Neural cell (in vitro differentiated cells): ENCODE measurements around the gene HIPK2.

ENCODE experiments used
- POLR2AphosphoS5 ChIP-seq: IDR thresholded peaks from 2 replicates; pipeline ENCODE4 v1.6.1; 2012
- SMC3 ChIP-seq: fragments of 450-650 bp; conservative IDR thresholded peaks from 2 replicates; pipeline ENCODE4 v1.6.1; 2014; ENCODE audit warnings: antibody characterized with exemption, mild to moderate bottlenecking, moderate library complexity; ENCODE audit not compliant: poor library complexity
- TF ChIP-seq, protein P1 (sequence below): fragments of 450-650 bp; IDR thresholded peaks from 2 replicates; pipeline ENCODE4 v1.5.1; 2014; ENCODE audit warnings: antibody characterized with exemption, mild to moderate bottlenecking, moderate library complexity; ENCODE audit not compliant: poor library complexity, severe bottlenecking

DNA sequence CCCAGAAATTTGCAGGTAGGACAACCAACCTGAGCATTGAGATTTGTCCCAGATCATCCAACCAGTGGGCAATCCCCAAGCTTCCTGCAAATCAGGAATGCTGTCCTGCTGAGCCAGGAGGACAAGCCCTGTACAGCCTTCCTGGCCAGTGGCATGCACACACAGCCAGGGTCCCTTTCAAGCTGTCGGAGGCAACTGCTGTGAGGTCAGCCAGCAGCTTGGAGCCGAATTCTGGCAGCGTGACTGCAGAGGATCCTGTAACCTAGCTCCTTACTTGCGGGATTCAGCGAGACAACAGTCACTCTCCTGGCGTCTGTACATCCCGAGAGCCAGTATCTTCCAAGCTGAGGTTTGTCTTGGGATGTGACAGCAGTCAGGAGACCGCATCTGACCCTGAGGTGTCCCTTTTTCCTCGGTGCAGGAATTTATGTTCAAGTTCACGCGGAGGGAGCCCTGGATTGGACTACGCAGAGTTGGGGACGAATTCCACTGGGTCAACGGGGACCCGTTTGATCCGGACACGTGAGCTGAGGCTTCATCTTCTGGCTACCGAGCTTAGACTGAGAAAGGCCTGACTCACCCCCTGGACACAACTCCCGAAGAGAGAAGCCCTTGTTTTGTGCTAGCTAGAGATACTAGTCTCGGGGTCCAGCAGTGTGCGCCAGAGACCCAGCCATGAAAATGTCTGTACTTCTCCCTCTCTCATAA, 236.0 kb downstream of the HIPK2 start:
- TF ChIP-seq, protein P1, sequence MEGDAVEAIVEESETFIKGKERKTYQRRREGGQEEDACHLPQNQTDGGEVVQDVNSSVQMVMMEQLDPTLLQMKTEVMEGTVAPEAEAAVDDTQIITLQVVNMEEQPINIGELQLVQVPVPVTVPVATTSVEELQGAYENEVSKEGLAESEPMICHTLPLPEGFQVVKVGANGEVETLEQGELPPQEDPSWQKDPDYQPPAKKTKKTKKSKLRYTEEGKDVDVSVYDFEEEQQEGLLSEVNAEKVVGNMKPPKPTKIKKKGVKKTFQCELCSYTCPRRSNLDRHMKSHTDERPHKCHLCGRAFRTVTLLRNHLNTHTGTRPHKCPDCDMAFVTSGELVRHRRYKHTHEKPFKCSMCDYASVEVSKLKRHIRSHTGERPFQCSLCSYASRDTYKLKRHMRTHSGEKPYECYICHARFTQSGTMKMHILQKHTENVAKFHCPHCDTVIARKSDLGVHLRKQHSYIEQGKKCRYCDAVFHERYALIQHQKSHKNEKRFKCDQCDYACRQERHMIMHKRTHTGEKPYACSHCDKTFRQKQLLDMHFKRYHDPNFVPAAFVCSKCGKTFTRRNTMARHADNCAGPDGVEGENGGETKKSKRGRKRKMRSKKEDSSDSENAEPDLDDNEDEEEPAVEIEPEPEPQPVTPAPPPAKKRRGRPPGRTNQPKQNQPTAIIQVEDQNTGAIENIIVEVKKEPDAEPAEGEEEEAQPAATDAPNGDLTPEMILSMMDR = no peak
- TF ChIP-seq SMC3 = no peak
- TF ChIP-seq POLR2AphosphoS5 = no peak
